SU-DHL-6 (cell line): ENCODE results near the gene DTX3.

Experiments
- CTCF ChIP-seq: fragments of 200-600 bp; sonication (generic); IDR thresholded peaks from one replicate; pipeline ENCODE4 v1.5.1; 2017; ENCODE audit warnings: antibody characterized with exemption, mild to moderate bottlenecking, low read length, moderate library complexity; ENCODE audit not compliant: insufficient read depth, poor library complexity, severe bottlenecking
- EZH2phosphoT487 ChIP-seq: fragments of 200-600 bp; sonication (generic), shearing (Covaris generic); conservative IDR thresholded peaks from 2 replicates; pipeline ENCODE4 v1.6.1; 2018; ENCODE audit warnings: mild to moderate bottlenecking, antibody characterized with exemption, low read length, moderate library complexity, mixed read lengths

- TF ChIP-seq CTCF (no peak), EZH2phosphoT487 (no peak)
Observed at GRCh38 chr12:57579011-57579410, 25.6 kb upstream of the DTX3 start.
